HepG2 (cell line): ENCODE results near the gene GRPEL2. TPM values are rescaled to one million over a fixed set of nuclear protein-coding genes. Genes with fewer than 3 reads are reported as not detected.

Source experiments
- ATAC-seq: fragments of 200-7000 bp; cut with Tn5 transposase; 3 replicates; pipeline ENCODE4 v1.9.1; 2020; ENCODE audit warnings: mild to moderate bottlenecking, moderate library complexity
- BruUV-seq: library from RNA; stranded (reverse); fragments of 400-500 nt; replicated peaks from 2 replicates; lab custom pipeline; 2021; lab: Mats Ljungman, UMichigan
- CTCF ChIA-PET: fragments of 300-600 bp; formaldehyde crosslinking; extraction: SDS; loops from one replicate; lab custom pipeline; 2021; ENCODE audit warnings: low total read pairs, inconsistent platforms, low intra/inter-chr PET ratio; lab: Yijun Ruan, JAX
- POLR2A ChIA-PET: fragments of 350-600 bp; sonication (Branson Sonifier 250); formaldehyde crosslinking; loops from one replicate; lab custom pipeline; 2020; ENCODE audit warnings: antibody characterized with exemption, inconsistent platforms; lab: Yijun Ruan, JAX
- DNase-seq: peaks from one replicate; pipeline ENCODE4 v3.0.0-alpha.2; 2015; ENCODE audit warnings: low spot score
- FAIRE-seq: peaks from 3 replicates; lab custom pipeline; 2011; peaks lifted over from hg19 to GRCh38; lab: Jason Lieb, UNC
- H2AFZ ChIP-seq: one replicate; pipeline ENCODE4 v1.6.1; 2011; ENCODE audit warnings: low read length, inconsistent platforms
- H3K27ac ChIP-seq: fragments of 300-600 bp; 3 replicates; pipeline ENCODE4 v1.8.0; 2011; ENCODE audit warnings: mixed run types, mild to moderate bottlenecking, mixed read lengths, low read length, inconsistent platforms; ENCODE audit not compliant: insufficient read depth; ENCODE audit errors: extremely low read length
- H3K27me3 ChIP-seq, 2 experiments: fragments of 200-600 bp in 1 of 2; 2 replicates in 1 of 2; 3 replicates in 1 of 2; pipeline versions ENCODE4 v1.6.0 to v1.8.0; 2011; ENCODE audit warnings: low read length in 2 of 2, mild to moderate bottlenecking in 2 of 2, moderate library complexity in 2 of 2, inconsistent platforms in 1 of 2; ENCODE audit not compliant: insufficient read depth in 2 of 2, control insufficient read depth in 1 of 2
- H3K36me3 ChIP-seq, 2 experiments: fragments of 200-600 bp in 1 of 2; replicated peaks in 1 of 2; 2 replicates in 1 of 2; 3 replicates in 1 of 2; pipeline versions ENCODE4 v1.5.1 to v1.8.0; 2011; ENCODE audit warnings: low read length in 2 of 2, inconsistent platforms in 1 of 2; ENCODE audit not compliant: insufficient read depth in 2 of 2, control insufficient read depth in 1 of 2
- H3K4me1 ChIP-seq: 2 replicates; pipeline ENCODE4 v1.5.1; 2012; ENCODE audit warnings: low read length, inconsistent platforms; ENCODE audit not compliant: insufficient read depth
- H3K4me2 ChIP-seq: 2 replicates; pipeline ENCODE4 v1.6.0; 2011; ENCODE audit warnings: low read depth, low read length, inconsistent platforms
- H3K4me3 ChIP-seq, 3 experiments: fragments of 200-600 bp in 1 of 3; sonication (generic), shearing (Covaris generic) in 1 of 3; replicated peaks in 1 of 3; 2 replicates each; pipeline ENCODE4 v1.5.1; 2011 to 2016; ENCODE audit warnings: low read length in 3 of 3, inconsistent platforms in 2 of 3, low read depth in 2 of 3, mild to moderate bottlenecking in 2 of 3, control low read depth in 1 of 3, mixed read lengths in 1 of 3; ENCODE audit not compliant: insufficient read depth in 1 of 3
- H3K79me2 ChIP-seq: one replicate; pipeline ENCODE4 v1.6.1; 2011; ENCODE audit warnings: low read length, inconsistent platforms; ENCODE audit not compliant: insufficient read depth
- H3K9ac ChIP-seq: 2 replicates; pipeline ENCODE4 v1.6.0; 2011; ENCODE audit warnings: mild to moderate bottlenecking, low read depth, low read length, inconsistent platforms; ENCODE audit not compliant: insufficient read depth
- H3K9me3 ChIP-seq: 2 replicates; pipeline ENCODE4 v1.5.1; 2012; ENCODE audit warnings: mild to moderate bottlenecking, low read length
- H4K20me1 ChIP-seq: 2 replicates; pipeline ENCODE4 v1.6.0; 2011; ENCODE audit warnings: inconsistent platforms, mild to moderate bottlenecking, low read length, moderate library complexity; ENCODE audit not compliant: insufficient read depth
- ARNTL ChIP-seq: sonication (generic); formaldehyde crosslinking; IDR thresholded peaks from 2 replicates; pipeline ENCODE4 v1.4.0; 2020; ENCODE audit warnings: mild to moderate bottlenecking, missing genetic modification reagents
- SKI ChIP-seq: fragments of 450-650 bp; IDR thresholded peaks from one replicate; pipeline ENCODE4 v1.6.1; 2018; ENCODE audit warnings: mild to moderate bottlenecking; ENCODE audit not compliant: partially characterized antibody
- YEATS4 ChIP-seq: sonication (generic); formaldehyde crosslinking; IDR thresholded peaks from 2 replicates; pipeline ENCODE4 v1.4.0; 2020; ENCODE audit warnings: missing genetic modification reagents, borderline replicate concordance
- ZMYM3 ChIP-seq: sonication (generic); formaldehyde crosslinking; IDR thresholded peaks from 2 replicates; pipeline ENCODE4 v1.5.1; 2020; ENCODE audit warnings: mild to moderate bottlenecking, missing genetic modification reagents
- ZNF143 ChIP-seq: sonication (generic); formaldehyde crosslinking; IDR thresholded peaks from 2 replicates; pipeline ENCODE4 v1.4.0; 2020; ENCODE audit warnings: missing genetic modification reagents
- ZNF292 ChIP-seq: sonication (generic); formaldehyde crosslinking; IDR thresholded peaks from 2 replicates; pipeline ENCODE4 v1.8.1; 2022; ENCODE audit warnings: mild to moderate bottlenecking, low read depth, missing genetic modification reagents, borderline replicate concordance
- ZNF333 ChIP-seq: sonication (generic); formaldehyde crosslinking; IDR thresholded peaks from 2 replicates; pipeline ENCODE4 v1.4.0; 2020; ENCODE audit warnings: mild to moderate bottlenecking, missing genetic modification reagents, borderline replicate concordance
- ZNF547 ChIP-seq: sonication (generic); formaldehyde crosslinking; IDR thresholded peaks from 2 replicates; pipeline ENCODE4 v1.5.1; 2020; ENCODE audit warnings: mild to moderate bottlenecking, missing genetic modification reagents
- ZNF644 ChIP-seq: IDR thresholded peaks from 2 replicates; pipeline ENCODE4 v1.6.1; 2016; ENCODE audit warnings: low read depth
- WGBS: methylation state at CpG from one replicate; pipeline ENCODE4 v1.1.6; 2017; ENCODE audit warnings: low lambda C conversion rate; 5-methylcytosine and 5-hydroxymethylcytosine counted together
- in situ Hi-C: cut with HindIII; loops from 2 replicates; pipeline ENCODE4 v1.10.0; 2017; ENCODE audit warnings: low pct_unique_long_range_greater_than_20kb; ENCODE audit not compliant: extremely low pct_ligation_motif_present
- intact Hi-C: fragments of 100-400 bp; cut with micrococcal nuclease; formaldehyde crosslinking; loops from one replicate; pipeline ENCODE4 v1.10.0; 2022; ENCODE audit not compliant: unreplicated experiment
- polyA plus RNA-seq, 8 experiments: library from polyadenylated mRNA; depleted of rRNA in 3 of 8; stranded (reverse) in 7 of 8; unstranded in 1 of 8; fragments of >200 nt; fragmentation: Illumina TruSeq in 4 of 8; extraction: Trizol in 4 of 8; gene quantifications; 2 replicates each; pipeline versions ENCODE4 v1.2.1 to v1.2.3, GENCODE V29; 2011 to 2016; ENCODE audit warnings: low read depth in 4 of 8, missing spikeins in 1 of 8, mixed read lengths in 1 of 8; ENCODE audit not compliant: insufficient read depth in 1 of 8
- total RNA-seq, 5 experiments: library from RNA; depleted of rRNA; stranded (reverse); fragments of >200 nt; fragmentation: Illumina TruSeq; extraction: Trizol; gene quantifications; 2 replicates each; pipeline ENCODE4 v1.2.3, GENCODE V29; 2016; ENCODE audit warnings: low read depth in 1 of 5
- TF ChIP-seq, protein P1 (sequence below): sonication (generic); formaldehyde crosslinking; IDR thresholded peaks from 2 replicates; pipeline ENCODE4 v1.4.0; 2020; ENCODE audit warnings: missing genetic modification reagents
- TF ChIP-seq, protein P2 (sequence below): sonication (generic); formaldehyde crosslinking; IDR thresholded peaks from 2 replicates; pipeline ENCODE4 v1.8.0; 2022; ENCODE audit warnings: mild to moderate bottlenecking, missing genetic modification reagents, moderate library complexity
- TF ChIP-seq, protein P3 (sequence below): sonication (generic); formaldehyde crosslinking; IDR thresholded peaks from 2 replicates; pipeline ENCODE4 v1.8.0; 2022; ENCODE audit warnings: mild to moderate bottlenecking, missing genetic modification reagents; ENCODE audit not compliant: insufficient replicate concordance
- TF ChIP-seq, protein P4 (sequence below): sonication (generic); formaldehyde crosslinking; IDR thresholded peaks from 2 replicates; pipeline ENCODE4 v1.4.0; 2020; ENCODE audit warnings: missing genetic modification reagents

GRPEL2 gene
- total and polyA plus RNA-seq, 2 of the 13 experiments (the other 11 are each of a cell fraction or from before 2014, with no cell fraction given) = 13.1 to 16.6 TPM

DNA sequence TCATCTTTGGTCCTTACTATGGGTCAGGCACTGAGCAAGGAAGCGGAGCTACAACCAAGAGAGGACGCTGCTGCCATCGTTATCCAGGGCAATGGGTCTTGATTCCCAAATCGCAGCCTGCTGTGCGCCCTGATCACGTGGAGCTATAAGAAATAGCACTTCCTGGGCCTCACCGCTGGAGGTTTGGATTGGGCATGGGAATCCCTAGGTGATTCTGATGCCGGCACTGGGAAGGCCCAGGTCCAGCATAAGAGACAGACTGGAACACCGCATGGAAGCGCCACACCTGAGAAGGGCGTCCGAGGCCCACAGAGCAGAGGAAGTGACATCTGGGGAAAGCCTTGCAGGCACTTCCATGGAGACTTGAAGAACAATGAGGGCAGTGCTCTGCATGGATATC, 30.8 kb downstream of the GRPEL2 start (continued):
- TF ChIP-seq, protein P1, sequence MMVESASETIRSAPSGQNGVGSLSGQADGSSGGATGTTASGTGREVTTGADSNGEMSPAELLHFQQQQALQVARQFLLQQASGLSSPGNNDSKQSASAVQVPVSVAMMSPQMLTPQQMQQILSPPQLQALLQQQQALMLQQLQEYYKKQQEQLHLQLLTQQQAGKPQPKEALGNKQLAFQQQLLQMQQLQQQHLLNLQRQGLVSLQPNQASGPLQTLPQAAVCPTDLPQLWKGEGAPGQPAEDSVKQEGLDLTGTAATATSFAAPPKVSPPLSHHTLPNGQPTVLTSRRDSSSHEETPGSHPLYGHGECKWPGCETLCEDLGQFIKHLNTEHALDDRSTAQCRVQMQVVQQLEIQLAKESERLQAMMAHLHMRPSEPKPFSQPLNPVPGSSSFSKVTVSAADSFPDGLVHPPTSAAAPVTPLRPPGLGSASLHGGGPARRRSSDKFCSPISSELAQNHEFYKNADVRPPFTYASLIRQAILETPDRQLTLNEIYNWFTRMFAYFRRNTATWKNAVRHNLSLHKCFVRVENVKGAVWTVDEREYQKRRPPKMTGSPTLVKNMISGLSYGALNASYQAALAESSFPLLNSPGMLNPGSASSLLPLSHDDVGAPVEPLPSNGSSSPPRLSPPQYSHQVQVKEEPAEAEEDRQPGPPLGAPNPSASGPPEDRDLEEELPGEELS (CRISPR knock-in tag) = no peak
- TF ChIP-seq, protein P2, sequence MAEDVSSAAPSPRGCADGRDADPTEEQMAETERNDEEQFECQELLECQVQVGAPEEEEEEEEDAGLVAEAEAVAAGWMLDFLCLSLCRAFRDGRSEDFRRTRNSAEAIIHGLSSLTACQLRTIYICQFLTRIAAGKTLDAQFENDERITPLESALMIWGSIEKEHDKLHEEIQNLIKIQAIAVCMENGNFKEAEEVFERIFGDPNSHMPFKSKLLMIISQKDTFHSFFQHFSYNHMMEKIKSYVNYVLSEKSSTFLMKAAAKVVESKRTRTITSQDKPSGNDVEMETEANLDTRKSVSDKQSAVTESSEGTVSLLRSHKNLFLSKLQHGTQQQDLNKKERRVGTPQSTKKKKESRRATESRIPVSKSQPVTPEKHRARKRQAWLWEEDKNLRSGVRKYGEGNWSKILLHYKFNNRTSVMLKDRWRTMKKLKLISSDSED = no peak
- TF ChIP-seq YEATS4 (CRISPR knock-in tag) (no peak), ZNF292 (CRISPR knock-in tag) (no peak), ZNF547 (CRISPR knock-in tag) (no peak), SKI (no peak), ZNF143 (CRISPR knock-in tag) (no peak)
- TF ChIP-seq, all 625 proteins: peak for 0

DNA sequence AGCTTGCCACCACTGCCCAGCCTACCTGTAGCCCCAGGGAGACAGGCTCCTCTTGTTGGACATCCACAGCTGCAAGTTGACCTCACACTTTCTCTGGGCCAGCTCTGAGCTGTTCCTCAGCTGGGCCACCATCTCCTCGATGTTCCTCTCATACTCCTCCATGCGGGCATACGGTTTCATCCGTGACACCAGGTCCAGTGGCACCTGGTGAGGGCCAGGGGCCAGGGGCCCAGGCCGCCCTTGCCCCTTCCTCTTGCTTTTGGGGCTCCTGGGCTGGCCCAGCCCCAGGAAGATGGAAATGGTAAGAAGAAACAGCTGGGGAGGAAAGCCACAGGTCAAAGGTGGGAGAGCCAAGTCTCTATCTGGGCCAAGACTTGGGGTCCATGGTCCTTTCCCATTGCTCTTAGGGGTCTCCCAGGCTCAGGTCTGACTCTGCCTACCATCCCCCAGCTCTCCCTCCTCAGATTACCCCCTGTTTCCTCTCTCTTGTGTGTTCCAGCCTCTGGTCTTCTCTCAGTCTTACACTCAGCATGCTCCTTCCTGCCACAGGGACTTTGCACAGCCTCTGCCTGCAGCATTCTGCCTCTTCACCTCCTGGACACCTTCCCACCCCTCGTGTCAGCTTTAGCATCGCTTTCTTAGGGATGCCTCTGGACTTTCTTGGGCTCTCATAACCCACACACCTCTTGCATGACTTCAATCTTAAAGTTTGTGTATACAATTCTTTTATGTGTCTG, 31.6 kb downstream of the GRPEL2 start:
- no peak overlapping the region for H3K9ac ChIP-seq
- no peak overlapping the region for H3K27ac ChIP-seq
- FAIRE-seq (no peak), ATAC-seq (no peak), DNase-seq (no peak)
- in situ Hi-C loops = no loop called here
- H3K4me2 ChIP-seq = no peak overlapping the region
- no peaks in the 10 kb centered on the region for H3K36me3 ChIP-seq
- ChIA-PET CTCF (no interaction called here), POLR2A (no interaction called here)
- peaks cover 38% of the 10 kb centered on the region for H3K4me1 ChIP-seq
- H4K20me1 ChIP-seq = no peaks in the 10 kb centered on the region
- no peaks in the 10 kb centered on the region for H3K79me2 ChIP-seq
- H3K27me3 ChIP-seq = peaks cover 0 to 3% of the 10 kb centered on the region in 2 experiments; a peak in 1 of 5 replicates
- H3K9me3 ChIP-seq = no peaks in the 10 kb centered on the region
- WGBS = 66% methylated on average over 3 of the region's 7 CpGs
- H2AFZ ChIP-seq = no peak overlapping the region
- no peak overlapping the region for H3K4me3 ChIP-seq
- no TSS peak for BruUV-seq
- TF ChIP-seq, protein P3, sequence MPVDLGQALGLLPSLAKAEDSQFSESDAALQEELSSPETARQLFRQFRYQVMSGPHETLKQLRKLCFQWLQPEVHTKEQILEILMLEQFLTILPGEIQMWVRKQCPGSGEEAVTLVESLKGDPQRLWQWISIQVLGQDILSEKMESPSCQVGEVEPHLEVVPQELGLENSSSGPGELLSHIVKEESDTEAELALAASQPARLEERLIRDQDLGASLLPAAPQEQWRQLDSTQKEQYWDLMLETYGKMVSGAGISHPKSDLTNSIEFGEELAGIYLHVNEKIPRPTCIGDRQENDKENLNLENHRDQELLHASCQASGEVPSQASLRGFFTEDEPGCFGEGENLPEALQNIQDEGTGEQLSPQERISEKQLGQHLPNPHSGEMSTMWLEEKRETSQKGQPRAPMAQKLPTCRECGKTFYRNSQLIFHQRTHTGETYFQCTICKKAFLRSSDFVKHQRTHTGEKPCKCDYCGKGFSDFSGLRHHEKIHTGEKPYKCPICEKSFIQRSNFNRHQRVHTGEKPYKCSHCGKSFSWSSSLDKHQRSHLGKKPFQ (CRISPR knock-in tag) = no peak
- no peak for TF ChIP-seq ZNF333
- TF ChIP-seq ZNF644 (CRISPR knock-in tag) = no peak
- TF ChIP-seq ARNTL (CRISPR knock-in tag) = no peak
- TF ChIP-seq, protein P4, sequence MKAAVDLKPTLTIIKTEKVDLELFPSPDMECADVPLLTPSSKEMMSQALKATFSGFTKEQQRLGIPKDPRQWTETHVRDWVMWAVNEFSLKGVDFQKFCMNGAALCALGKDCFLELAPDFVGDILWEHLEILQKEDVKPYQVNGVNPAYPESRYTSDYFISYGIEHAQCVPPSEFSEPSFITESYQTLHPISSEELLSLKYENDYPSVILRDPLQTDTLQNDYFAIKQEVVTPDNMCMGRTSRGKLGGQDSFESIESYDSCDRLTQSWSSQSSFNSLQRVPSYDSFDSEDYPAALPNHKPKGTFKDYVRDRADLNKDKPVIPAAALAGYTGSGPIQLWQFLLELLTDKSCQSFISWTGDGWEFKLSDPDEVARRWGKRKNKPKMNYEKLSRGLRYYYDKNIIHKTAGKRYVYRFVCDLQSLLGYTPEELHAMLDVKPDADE (CRISPR knock-in tag) = no peak
- peak; percentile 51; the same call in 1 of the 2 replicates for TF ChIP-seq ZMYM3 (CRISPR knock-in tag)
- intact Hi-C loops = no loop called here
